ENCODE measurements around the gene TMA7.

The TMA7 gene

GRCh38 chr3:48439820-48440589 is at the start of gene TMA7, which contains the start of gene CCDC51:
TMA7 (plus strand) TSS chr3:48440257; CDS start chr3:48440297, 40 bp downstream.
CCDC51 (minus strand) TSS chr3:48440119; CDS start chr3:48435128, 4,991 bp downstream.
- H3K4me1 ChIP-seq (ENCODE audit: low read length), result peaks cover 12% of the 10 kb centered on the region
- H3K9me3 ChIP-seq (replicated peaks; ENCODE audit: insufficient read depth, low read length), result no peaks in the 10 kb centered on the region
- H3F3A ChIP-seq (ENCODE audit: insufficient read depth, low read length), result peaks cover 19% of the 10 kb centered on the region
- H2AFZ ChIP-seq (ENCODE audit: low read length), result peak within 1 kb of the TSS; percentile 99
- peak within 1 kb of the TSS; percentile 65; the same call in 1 of the 2 replicates for H3K27ac ChIP-seq (ENCODE audit: low read length)
- H3K27me3 ChIP-seq (replicated peaks; ENCODE audit: insufficient read depth, low read length), result no peaks in the 10 kb centered on the region
- no peaks in the 10 kb centered on the region for H4K20me1 ChIP-seq (ENCODE audit: insufficient read depth, low read length)
- H3K36me3 ChIP-seq (replicated peaks; ENCODE audit: insufficient read depth, low read length), result no peaks in the 10 kb centered on the region
- no peak for TF ChIP-seq EZH2 (optimal IDR thresholded peaks at IDR 0.05; ENCODE audit: low read depth, low read length)
- TF ChIP-seq, protein P1, sequence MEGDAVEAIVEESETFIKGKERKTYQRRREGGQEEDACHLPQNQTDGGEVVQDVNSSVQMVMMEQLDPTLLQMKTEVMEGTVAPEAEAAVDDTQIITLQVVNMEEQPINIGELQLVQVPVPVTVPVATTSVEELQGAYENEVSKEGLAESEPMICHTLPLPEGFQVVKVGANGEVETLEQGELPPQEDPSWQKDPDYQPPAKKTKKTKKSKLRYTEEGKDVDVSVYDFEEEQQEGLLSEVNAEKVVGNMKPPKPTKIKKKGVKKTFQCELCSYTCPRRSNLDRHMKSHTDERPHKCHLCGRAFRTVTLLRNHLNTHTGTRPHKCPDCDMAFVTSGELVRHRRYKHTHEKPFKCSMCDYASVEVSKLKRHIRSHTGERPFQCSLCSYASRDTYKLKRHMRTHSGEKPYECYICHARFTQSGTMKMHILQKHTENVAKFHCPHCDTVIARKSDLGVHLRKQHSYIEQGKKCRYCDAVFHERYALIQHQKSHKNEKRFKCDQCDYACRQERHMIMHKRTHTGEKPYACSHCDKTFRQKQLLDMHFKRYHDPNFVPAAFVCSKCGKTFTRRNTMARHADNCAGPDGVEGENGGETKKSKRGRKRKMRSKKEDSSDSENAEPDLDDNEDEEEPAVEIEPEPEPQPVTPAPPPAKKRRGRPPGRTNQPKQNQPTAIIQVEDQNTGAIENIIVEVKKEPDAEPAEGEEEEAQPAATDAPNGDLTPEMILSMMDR (IDR thresholded peaks at IDR 0.05; ENCODE audit: low read length), result no peak
- H3K9ac ChIP-seq (ENCODE audit: low read length), result peak within 1 kb of the TSS; percentile 85
- no peaks in the 10 kb centered on the region for H3K9me2 ChIP-seq (replicated peaks; ENCODE audit: insufficient read depth, low read length)
- peak within 1 kb of the TSS; percentile 84 for H3K4me2 ChIP-seq (ENCODE audit: low read depth, low read length)
- H3K79me2 ChIP-seq (ENCODE audit: low read length), result peaks cover 37% of the 10 kb centered on the region
- peak; percentile 99 for DNase-seq
- peak within 1 kb of the TSS; percentile 98 for H3K4me3 ChIP-seq (ENCODE audit: low read length)

DNA sequence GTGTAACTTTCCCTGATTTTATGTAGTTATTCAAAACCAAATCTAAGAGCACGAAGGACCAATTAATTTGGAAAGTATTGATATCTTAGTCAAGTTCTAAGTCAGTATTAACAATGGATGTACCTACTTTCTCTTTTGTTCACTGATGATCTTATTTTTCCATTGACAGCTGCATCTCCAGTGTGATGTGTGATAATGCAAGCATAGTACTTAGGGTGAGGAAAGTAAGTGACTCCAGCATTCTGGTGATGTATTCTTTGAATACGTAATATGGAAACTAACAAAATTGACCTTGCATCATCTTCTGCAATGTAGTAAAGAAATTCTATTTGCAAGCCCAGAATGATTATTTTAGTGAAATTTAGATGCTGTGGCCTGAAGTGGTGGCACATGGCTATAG is 45.7 kb upstream of the TMA7 start:
- no peaks in the 10 kb centered on the region for H3K79me2 ChIP-seq (ENCODE audit: low read length)
- H3K9me3 ChIP-seq (replicated peaks; ENCODE audit: insufficient read depth, low read length), result no peaks in the 10 kb centered on the region
- no peaks in the 10 kb centered on the region for H3K4me1 ChIP-seq (ENCODE audit: low read length)
- H3K36me3 ChIP-seq (replicated peaks; ENCODE audit: insufficient read depth, low read length), result no peaks in the 10 kb centered on the region
- H3K9me2 ChIP-seq (replicated peaks; ENCODE audit: insufficient read depth, low read length), result no peaks in the 10 kb centered on the region
- no peak for DNase-seq
- no peak overlapping the region for H2AFZ ChIP-seq (ENCODE audit: low read length)
- no peak overlapping the region for H3K4me2 ChIP-seq (ENCODE audit: low read depth, low read length)
- TF ChIP-seq EZH2phosphoT487 (IDR thresholded peaks at IDR 0.05; ENCODE audit: low read length) (no peak), EZH2 (optimal IDR thresholded peaks at IDR 0.05; ENCODE audit: low read depth, low read length) (no peak)
- no peaks in the 10 kb centered on the region for H4K20me1 ChIP-seq (ENCODE audit: insufficient read depth, low read length)
- no peaks in the 10 kb centered on the region for H3F3A ChIP-seq (ENCODE audit: insufficient read depth, low read length)
- no peak overlapping the region for H3K4me3 ChIP-seq (ENCODE audit: low read length)
- no peaks in the 10 kb centered on the region for H3K27me3 ChIP-seq (replicated peaks; ENCODE audit: insufficient read depth, low read length)
- H3K27ac ChIP-seq (ENCODE audit: low read length), result no peak overlapping the region
- H3K9ac ChIP-seq (ENCODE audit: low read length), result no peak overlapping the region

GRCh38 chr3:48395714-48396113 is 44.3 kb upstream of the TMA7 start:
- H3K4me2 ChIP-seq (ENCODE audit: low read depth, low read length), result no peak overlapping the region
- H3K79me2 ChIP-seq (ENCODE audit: low read length), result no peaks in the 10 kb centered on the region
- DNase-seq, result no peak
- H3K36me3 ChIP-seq (replicated peaks; ENCODE audit: insufficient read depth, low read length), result no peaks in the 10 kb centered on the region
- no peak overlapping the region for H2AFZ ChIP-seq (ENCODE audit: low read length)
- H4K20me1 ChIP-seq (ENCODE audit: insufficient read depth, low read length), result no peaks in the 10 kb centered on the region
- H3K4me3 ChIP-seq (ENCODE audit: low read length), result no peak overlapping the region
- TF ChIP-seq, protein P1 (IDR thresholded peaks at IDR 0.05; ENCODE audit: low read length), result no peak
- TF ChIP-seq EZH2phosphoT487 (IDR thresholded peaks at IDR 0.05; ENCODE audit: low read length), result no peak
- no peak for TF ChIP-seq EZH2 (optimal IDR thresholded peaks at IDR 0.05; ENCODE audit: low read depth, low read length)
- H3K9ac ChIP-seq (ENCODE audit: low read length), result no peak overlapping the region
- H3K4me1 ChIP-seq (ENCODE audit: low read length), result no peaks in the 10 kb centered on the region
- no peak overlapping the region for H3K27ac ChIP-seq (ENCODE audit: low read length)
- no peaks in the 10 kb centered on the region for H3K27me3 ChIP-seq (replicated peaks; ENCODE audit: insufficient read depth, low read length)
- H3K9me2 ChIP-seq (replicated peaks; ENCODE audit: insufficient read depth, low read length), result no peaks in the 10 kb centered on the region
- H3F3A ChIP-seq (ENCODE audit: insufficient read depth, low read length), result no peaks in the 10 kb centered on the region
- no peaks in the 10 kb centered on the region for H3K9me3 ChIP-seq (replicated peaks; ENCODE audit: insufficient read depth, low read length)
